CD4-positive, alpha-beta T cell (primary cell): ENCODE data around the gene SMC1A. TPM values are rescaled to one million over a fixed set of nuclear protein-coding genes. Genes with fewer than 3 reads are reported as not detected.

ENCODE experiments used
- ATAC-seq: fragments of 200-7000 bp; cut with Tn5 transposase; one replicate; pipeline ENCODE4 v1.10.0; 2022; ENCODE audit warnings: mild to moderate bottlenecking; ENCODE audit not compliant: poor library complexity
- CTCF ChIA-PET: fragments of 350-600 bp; sonication (Branson Sonifier 250); formaldehyde crosslinking; loops from one replicate; lab custom pipeline; 2021; ENCODE audit warnings: antibody characterized with exemption, inconsistent platforms; lab: Charles Lee
- POLR2A ChIA-PET: fragments of 350-600 bp; sonication (Branson Sonifier 250); formaldehyde crosslinking; loops from one replicate; lab custom pipeline; 2021; ENCODE audit warnings: antibody characterized with exemption, inconsistent platforms; lab: Charles Lee
- DNase-seq, 14 experiments: peaks; one replicate each; pipeline ENCODE4 v3.0.0-alpha.2; 2013 to 2020; ENCODE audit warnings: mixed read lengths in 2 of 14
- H3K27ac ChIP-seq, 2 donors: one replicate each; pipeline versions ENCODE4 v1.5.1 to v1.7.0; 2013; ENCODE audit warnings: low read length in 2 of 2, low read depth in 1 of 2, mild to moderate bottlenecking in 1 of 2
- H3K27me3 ChIP-seq, 2 experiments: 1 replicate in 1 of 2; 2 replicates in 1 of 2; pipeline versions ENCODE4 v1.6.1 to v1.7.0; 2013; ENCODE audit warnings: low read length in 2 of 2, control low read depth in 1 of 2, mild to moderate bottlenecking in 1 of 2, moderate library complexity in 1 of 2; ENCODE audit not compliant: insufficient read depth in 2 of 2, control insufficient read depth in 1 of 2
- H3K36me3 ChIP-seq: one replicate; pipeline ENCODE4 v1.6.1; 2013; ENCODE audit warnings: low read length, control low read depth; ENCODE audit not compliant: insufficient read depth
- H3K4me1 ChIP-seq: one replicate; pipeline ENCODE4 v1.6.1; 2013; ENCODE audit warnings: low read length, control low read depth; ENCODE audit not compliant: insufficient read depth
- H3K4me3 ChIP-seq: one replicate; pipeline ENCODE4 v1.5.1; 2013; ENCODE audit warnings: mild to moderate bottlenecking, low read length, moderate library complexity
- H3K9me3 ChIP-seq, 2 experiments: 1 replicate in 1 of 2; 2 replicates in 1 of 2; pipeline versions ENCODE4 v1.6.1 to v1.7.0; 2013; ENCODE audit warnings: low read length in 2 of 2, mild to moderate bottlenecking in 2 of 2, control low read depth in 1 of 2, moderate library complexity in 1 of 2; ENCODE audit not compliant: control insufficient read depth in 1 of 2, insufficient read depth in 1 of 2
- H3K27ac Mint-ChIP-seq: one replicate; pipeline ENCODE4 v1.8.0; 2020; ENCODE audit warnings: mixed read lengths
- H3K27me3 Mint-ChIP-seq: one replicate; pipeline ENCODE4 v1.8.0; 2021; ENCODE audit warnings: mixed read lengths
- H3K36me3 Mint-ChIP-seq: one replicate; pipeline ENCODE4 v1.8.0; 2021; ENCODE audit warnings: low read depth, mixed read lengths
- H3K4me1 Mint-ChIP-seq: one replicate; pipeline ENCODE4 v1.8.0; 2021; ENCODE audit warnings: low read depth, mixed read lengths
- H3K4me3 Mint-ChIP-seq: one replicate; pipeline ENCODE4 v1.8.0; 2020; ENCODE audit warnings: mild to moderate bottlenecking, mixed read lengths
- H3K9me3 Mint-ChIP-seq: one replicate; pipeline ENCODE4 v1.8.0; 2020; ENCODE audit warnings: mixed read lengths
- intact Hi-C, 2 experiments: fragments of 100-400 bp; cut with DNase I in 1 of 2; cut with micrococcal nuclease in 1 of 2; formaldehyde crosslinking; loops; one replicate each; pipeline versions ENCODE4 v1.15.1 to v1.9.0; 2023 to 2025; cut with DNase I, micrococcal nuclease
- total RNA-seq, 174 experiments: library from RNA in 2 of 174; stranded (reverse) in 2 of 174; gene quantifications; one replicate each; pipeline ENCODE4 v1.2.3 and lab custom pipeline; 2021 to 2026
- TF ChIP-seq, protein P1 (sequence below): fragments of 200-600 bp; IDR thresholded peaks from one replicate; pipeline ENCODE4 v1.8.0; 2022; ENCODE audit warnings: antibody characterized with exemption, mild to moderate bottlenecking

The SMC1A gene
- total RNA-seq, 2 experiments from 2014 or later, result 25.5 to 28.6 TPM

DNA sequence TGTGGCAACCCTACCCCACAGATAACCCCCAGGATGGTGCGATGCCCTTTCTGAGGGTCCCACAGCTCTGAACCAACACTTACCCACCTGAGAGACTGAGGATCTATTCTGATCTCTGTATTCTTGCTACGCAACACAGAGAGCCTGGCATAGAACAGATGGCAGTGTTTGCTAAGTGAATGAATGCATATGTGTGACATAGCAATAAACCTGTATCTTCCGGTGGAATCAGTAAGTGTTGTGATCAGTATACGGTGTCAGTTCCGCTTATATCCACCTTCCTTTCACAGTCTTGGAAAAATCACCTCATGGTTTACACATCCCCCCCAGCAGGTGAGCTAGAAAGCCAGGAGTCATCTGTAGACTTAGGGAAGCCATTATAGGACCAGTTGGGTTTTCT lies 17.6 kb upstream of the SMC1A start:
- H3K4me3 Mint-ChIP-seq, result peak overlapping the region; percentile 31
- DNase-seq (no peak), ATAC-seq (no peak)
- peaks cover 22% of the 10 kb centered on the region for H3K4me1 ChIP-seq
- H3K36me3 ChIP-seq, result no peaks in the 10 kb centered on the region
- H3K9me3 ChIP-seq, result no peaks in the 10 kb centered on the region
- H3K36me3 Mint-ChIP-seq, result no peaks in the 10 kb centered on the region
- ChIA-PET CTCF (interaction anchor here (1.7 kb wide), 1 partner anchor 127 kb away, joined by 4 read pairs; no protein-coding TSS in a partner anchor), POLR2A (no interaction called here)
- intact Hi-C loops, result no loop called here
- TF ChIP-seq, protein P1, sequence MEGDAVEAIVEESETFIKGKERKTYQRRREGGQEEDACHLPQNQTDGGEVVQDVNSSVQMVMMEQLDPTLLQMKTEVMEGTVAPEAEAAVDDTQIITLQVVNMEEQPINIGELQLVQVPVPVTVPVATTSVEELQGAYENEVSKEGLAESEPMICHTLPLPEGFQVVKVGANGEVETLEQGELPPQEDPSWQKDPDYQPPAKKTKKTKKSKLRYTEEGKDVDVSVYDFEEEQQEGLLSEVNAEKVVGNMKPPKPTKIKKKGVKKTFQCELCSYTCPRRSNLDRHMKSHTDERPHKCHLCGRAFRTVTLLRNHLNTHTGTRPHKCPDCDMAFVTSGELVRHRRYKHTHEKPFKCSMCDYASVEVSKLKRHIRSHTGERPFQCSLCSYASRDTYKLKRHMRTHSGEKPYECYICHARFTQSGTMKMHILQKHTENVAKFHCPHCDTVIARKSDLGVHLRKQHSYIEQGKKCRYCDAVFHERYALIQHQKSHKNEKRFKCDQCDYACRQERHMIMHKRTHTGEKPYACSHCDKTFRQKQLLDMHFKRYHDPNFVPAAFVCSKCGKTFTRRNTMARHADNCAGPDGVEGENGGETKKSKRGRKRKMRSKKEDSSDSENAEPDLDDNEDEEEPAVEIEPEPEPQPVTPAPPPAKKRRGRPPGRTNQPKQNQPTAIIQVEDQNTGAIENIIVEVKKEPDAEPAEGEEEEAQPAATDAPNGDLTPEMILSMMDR, result no peak
- no peak overlapping the region for H3K4me3 ChIP-seq
- peaks cover 10% of the 10 kb centered on the region for H3K27me3 Mint-ChIP-seq
- H3K9me3 Mint-ChIP-seq, result no peaks in the 10 kb centered on the region
- H3K4me1 Mint-ChIP-seq, result peaks cover 9% of the 10 kb centered on the region
- no peak overlapping the region for H3K27ac ChIP-seq
- peaks cover 0 to 2% of the 10 kb centered on the region in 2 experiments for H3K27me3 ChIP-seq
- H3K27ac Mint-ChIP-seq, result no peak overlapping the region

DNA sequence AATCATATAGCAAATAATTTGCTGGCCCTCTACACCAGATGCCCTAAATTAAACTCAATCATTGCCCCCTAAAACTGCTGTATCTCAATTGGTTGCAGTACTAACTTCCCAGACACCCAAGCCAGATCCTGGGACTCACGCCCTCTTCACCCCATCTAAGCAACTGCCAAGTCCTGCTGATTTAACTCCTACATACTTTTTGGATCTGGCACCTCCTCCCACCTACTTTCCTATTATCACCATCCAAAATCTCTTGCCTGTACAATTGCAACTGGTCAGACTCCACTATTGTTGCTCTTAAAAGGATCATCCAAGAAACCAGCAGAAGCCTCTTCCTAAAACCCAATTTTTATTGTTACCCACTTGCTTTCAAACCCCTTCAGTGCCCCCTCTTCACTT lies 16.4 kb upstream of the SMC1A start:
- Histone ChIP-seq H3K4me3 (no peak overlapping the region), H3K27ac (no peak overlapping the region), H3K36me3 (no peaks in the 10 kb centered on the region), H3K27me3 (peaks cover 0 to 2% of the 10 kb centered on the region in 2 experiments), H3K9me3 (no peaks in the 10 kb centered on the region), H3K4me1 (peaks cover 29% of the 10 kb centered on the region)
- ATAC-seq (no peak), DNase-seq (no peak)
- TF ChIP-seq, protein P1, result no peak
- H3K36me3 Mint-ChIP-seq, result peaks cover 5% of the 10 kb centered on the region
- H3K4me1 Mint-ChIP-seq, result peaks cover 21% of the 10 kb centered on the region
- no peaks in the 10 kb centered on the region for H3K9me3 Mint-ChIP-seq
- POLR2A ChIA-PET, result no interaction called here
- peaks cover 10% of the 10 kb centered on the region for H3K27me3 Mint-ChIP-seq
- intact Hi-C loops, result loop anchor here in 1 of 2 experiments (10.0 kb wide), 2 partner anchors 154 to 606 kb away; partner anchors contain the start of genes IQSEC2 and PHF8
- CTCF ChIA-PET, result no interaction called here
- no peak overlapping the region for H3K27ac Mint-ChIP-seq
- H3K4me3 Mint-ChIP-seq, result no peak overlapping the region

DNA sequence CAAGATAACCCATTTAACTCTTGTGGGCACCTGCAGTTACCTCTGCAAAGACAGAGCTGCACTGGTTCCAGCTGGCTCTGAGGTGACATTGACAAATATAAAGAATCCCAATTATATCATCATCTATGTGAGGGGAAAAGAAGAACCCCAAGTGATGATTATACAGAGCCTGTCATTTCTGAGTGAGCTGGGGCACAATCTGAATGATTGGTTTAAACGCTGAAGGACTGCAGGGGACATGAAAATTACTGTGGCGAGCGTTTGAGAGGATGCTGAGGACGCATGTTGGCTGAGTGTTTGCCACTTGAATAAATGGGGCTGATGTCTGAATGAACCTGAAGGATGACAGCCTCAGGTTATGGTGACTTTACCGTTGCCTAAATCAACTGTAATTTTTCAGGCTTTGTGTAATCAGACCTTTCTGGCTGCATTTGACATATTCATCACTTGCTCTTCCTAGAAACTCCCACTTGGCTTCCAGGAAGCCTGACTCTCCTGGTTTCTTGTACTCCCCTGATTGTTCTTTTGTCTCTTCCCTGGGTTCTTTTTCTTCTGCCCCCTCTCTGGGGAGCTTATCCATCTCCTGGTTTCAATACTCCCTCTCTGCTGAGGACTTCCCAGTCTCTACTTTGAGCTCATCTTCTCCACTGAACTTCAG lies 15.8 kb upstream of the SMC1A start:
- Histone ChIP-seq H3K27ac (no peak overlapping the region), H3K9me3 (no peaks in the 10 kb centered on the region), H3K4me3 (no peak overlapping the region), H3K27me3 (peaks cover 0 to 2% of the 10 kb centered on the region in 2 experiments), H3K4me1 (peaks cover 35% of the 10 kb centered on the region), H3K36me3 (no peaks in the 10 kb centered on the region)
- peaks cover 5% of the 10 kb centered on the region for H3K36me3 Mint-ChIP-seq
- intact Hi-C loops, result loop anchor here in 1 of 2 experiments (10.0 kb wide), 2 partner anchors 154 to 606 kb away; partner anchors contain the start of genes IQSEC2 and PHF8
- ATAC-seq (no peak), DNase-seq (no peak)
- POLR2A ChIA-PET, result no interaction called here
- H3K27ac Mint-ChIP-seq, result no peak overlapping the region
- H3K4me1 Mint-ChIP-seq, result peaks cover 22% of the 10 kb centered on the region
- TF ChIP-seq, protein P1, result no peak
- peak overlapping the region; percentile 31 for H3K4me3 Mint-ChIP-seq
- peaks cover 10% of the 10 kb centered on the region for H3K27me3 Mint-ChIP-seq
- H3K9me3 Mint-ChIP-seq, result no peaks in the 10 kb centered on the region
- CTCF ChIA-PET, result no interaction called here
